Measurements from ENCODE around the gene FOXRED1. TPM values are rescaled to one million over a fixed set of nuclear protein-coding genes. Genes with fewer than 3 reads are reported as not detected.
"Not testable (repeated sequence)": the region's sequence is repeated elsewhere in the genome, so short reads cannot be mapped to it uniquely, and the experiment has no call there.

FOXRED1 gene
- total and polyA plus RNA-seq, 2 of the 4 experiments (the other 2 are of a cell fraction): 15.1 to 28.3 TPM

DNA sequence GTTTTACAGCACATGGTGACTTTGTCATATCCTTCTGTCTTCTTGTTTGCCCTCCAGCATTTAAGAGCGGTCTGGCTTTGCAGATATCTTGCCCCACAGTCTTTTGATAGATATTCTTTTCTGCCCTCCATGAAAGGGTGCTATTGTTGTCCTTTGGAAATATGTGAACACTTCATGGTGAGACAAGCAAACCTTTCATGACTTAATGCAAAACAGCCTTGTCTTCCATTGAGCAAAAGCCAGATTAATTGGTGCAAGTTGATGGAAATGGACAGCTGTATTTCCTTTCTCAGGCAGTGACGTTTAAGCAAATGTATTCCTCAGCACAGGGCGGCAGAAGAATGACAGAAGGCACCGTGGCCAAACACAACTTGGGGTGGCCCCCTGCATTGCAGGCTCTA, 39.3 kb downstream of the FOXRED1 start:
- dilution Hi-C loops (cut with HindIII; ENCODE audit: low sequenced_read_pairs, unreplicated experiment): no loop called here
- H3K4ac ChIP-seq (ENCODE audit: low read depth, low read length): no peak overlapping the region
- H4K91ac ChIP-seq (ENCODE audit: insufficient read depth, low read depth, low read length): no peak overlapping the region
- ChIA-PET CTCF (interaction anchor here (0.7 kb wide), 1 partner anchor 176 kb away, joined by 4 read pairs; no protein-coding TSS in a partner anchor), POLR2A (ENCODE audit: unreplicated experiment) (no interaction called here)
- intact Hi-C loops (cut with micrococcal nuclease): loop anchor here (10.0 kb wide), 1 partner anchor 1727 kb away; no protein-coding TSS in a partner anchor
- no peak overlapping the region for H3K9ac ChIP-seq (ENCODE audit: low read depth, low read length)
- H2AK5ac ChIP-seq (ENCODE audit: low read depth, low read length): no peak overlapping the region
- H2BK120ac ChIP-seq (ENCODE audit: low read depth, low read length): no peak overlapping the region
- H3K9me1 ChIP-seq (ENCODE audit: insufficient read depth, low read length): no peaks in the 10 kb centered on the region
- H3K27me3 ChIP-seq (ENCODE audit: control insufficient read depth, insufficient read depth, low read length): no peaks in the 10 kb centered on the region
- H2AFZ ChIP-seq (replicated peaks; ENCODE audit: low read length, poor library complexity): no peak overlapping the region
- in situ Hi-C loops (cut with MboI; ENCODE audit: low sequenced_read_pairs): loop anchor here (10.0 to 25.0 kb wide), 4 partner anchors 297 to 1029 kb away; no protein-coding TSS in a partner anchor
- H3K18ac ChIP-seq (ENCODE audit: low read depth, low read length): no peak overlapping the region
- peaks cover 5% of the 10 kb centered on the region; the same call in 1 of the 2 replicates for H3K4me1 ChIP-seq (ENCODE audit: control insufficient read depth, insufficient read depth, low read length)
- TF ChIP-seq BHLHE40 (IDR thresholded peaks at IDR 0.05; ENCODE audit: low read depth, low read length) (no peak), FOS (IDR thresholded peaks at IDR 0.05; ENCODE audit: low read depth, low read length) (no peak)
- TF ChIP-seq, protein P1, sequence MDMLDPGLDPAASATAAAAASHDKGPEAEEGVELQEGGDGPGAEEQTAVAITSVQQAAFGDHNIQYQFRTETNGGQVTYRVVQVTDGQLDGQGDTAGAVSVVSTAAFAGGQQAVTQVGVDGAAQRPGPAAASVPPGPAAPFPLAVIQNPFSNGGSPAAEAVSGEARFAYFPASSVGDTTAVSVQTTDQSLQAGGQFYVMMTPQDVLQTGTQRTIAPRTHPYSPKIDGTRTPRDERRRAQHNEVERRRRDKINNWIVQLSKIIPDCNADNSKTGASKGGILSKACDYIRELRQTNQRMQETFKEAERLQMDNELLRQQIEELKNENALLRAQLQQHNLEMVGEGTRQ (IDR thresholded peaks at IDR 0.05; ENCODE audit: low read depth, low read length): no peak
- H3K79me1 ChIP-seq (ENCODE audit: low read depth in 1 of 2, low read length in 2 of 2): peaks cover 8 to 17% of the 10 kb centered on the region in 2 experiments
- H2BK5ac ChIP-seq (ENCODE audit: low read depth, low read length, poor library complexity, severe bottlenecking): no peak overlapping the region
- no peak overlapping the region for H3K14ac ChIP-seq (replicated peaks; ENCODE audit: low read depth, low read length)
- no peak overlapping the region for H4K8ac ChIP-seq (ENCODE audit: low read depth in 2 of 2, low read length in 2 of 2)
- no peak overlapping the region for H2AK9ac ChIP-seq (replicated peaks; ENCODE audit: low read depth, low read length, poor library complexity)
- peaks cover 3% of the 10 kb centered on the region; the same call in 1 of the 2 replicates for H4K20me1 ChIP-seq (ENCODE audit: insufficient read depth, low read length)
- H2BK20ac ChIP-seq (ENCODE audit: low read depth, low read length): no peak overlapping the region
- no CpG with 5 or more reads among the region's 4 CpGs for WGBS, 2 experiments (ENCODE audit: extremely low coverage in 2 of 2, insufficient read length in 1 of 2)
- H3K27ac ChIP-seq (ENCODE audit: insufficient read depth, low read length): no peak overlapping the region
- BruUV-seq (replicated peaks): no TSS peak
- H2BK15ac ChIP-seq (ENCODE audit: low read depth, low read length): no peak overlapping the region
- H3K9me3 ChIP-seq (ENCODE audit: control insufficient read depth, insufficient read depth, low read length): no peaks in the 10 kb centered on the region
- DNase-seq (no peak), ATAC-seq (ENCODE audit: low read depth) (no peak)
- H4K5ac ChIP-seq (ENCODE audit: low read depth, low read length): no peak overlapping the region
- H3K4me2 ChIP-seq (ENCODE audit: low read depth, low read length): no peak overlapping the region
- H3K36me3 ChIP-seq (ENCODE audit: control insufficient read depth, insufficient read depth, low read length): peaks cover 4% of the 10 kb centered on the region; the same call in 1 of the 2 replicates
- H3K23ac ChIP-seq (ENCODE audit: low read depth, low read length): 0 out of 2 replicates have a peak overlapping the region, but pooled peaks have one; percentile 8
- no peak overlapping the region for H3K56ac ChIP-seq (ENCODE audit: extremely low read depth, insufficient read depth, low read length)
- H3K4me3 ChIP-seq (ENCODE audit: insufficient read depth, low read depth, low read length): no peak overlapping the region

DNA sequence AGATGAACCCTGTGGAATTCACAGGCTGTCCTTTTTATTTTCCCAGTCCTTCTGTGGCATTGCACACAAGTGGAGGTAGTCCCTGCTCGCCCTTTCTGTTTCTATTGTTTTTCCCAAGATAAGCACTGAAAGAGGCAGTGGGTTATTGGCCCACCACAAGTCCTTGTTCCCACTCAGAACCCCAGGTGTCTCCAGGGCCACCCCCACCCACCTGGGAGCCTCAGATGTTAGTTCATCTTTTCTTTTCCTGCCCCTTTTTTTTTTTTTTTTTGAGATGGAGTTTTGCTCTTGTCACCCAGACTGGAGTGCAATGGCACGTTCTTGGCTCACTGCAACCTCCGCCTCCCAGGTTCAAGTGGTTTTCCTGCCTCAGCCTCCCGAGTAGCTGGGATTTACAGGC, 39.8 kb downstream of the FOXRED1 start:
- peaks cover 7 to 12% of the 10 kb centered on the region in 2 experiments for H3K79me1 ChIP-seq (ENCODE audit: low read depth in 1 of 2, low read length in 2 of 2)
- H3K27ac ChIP-seq (ENCODE audit: insufficient read depth, low read length); H3K36me3 ChIP-seq (ENCODE audit: control insufficient read depth, insufficient read depth, low read length); POLR2A ChIA-PET (ENCODE audit: unreplicated experiment); H4K91ac ChIP-seq (ENCODE audit: insufficient read depth, low read depth, low read length); H3K4ac ChIP-seq (ENCODE audit: low read depth, low read length); H3K23ac ChIP-seq (ENCODE audit: low read depth, low read length); ATAC-seq (ENCODE audit: low read depth); H2BK15ac ChIP-seq (ENCODE audit: low read depth, low read length); H2AK5ac ChIP-seq (ENCODE audit: low read depth, low read length); H3K18ac ChIP-seq (ENCODE audit: low read depth, low read length); H3K9me3 ChIP-seq (ENCODE audit: control insufficient read depth, insufficient read depth, low read length); DNase-seq; H3K9ac ChIP-seq (ENCODE audit: low read depth, low read length); H2BK120ac ChIP-seq (ENCODE audit: low read depth, low read length); H3K4me3 ChIP-seq (ENCODE audit: insufficient read depth, low read depth, low read length); H3K56ac ChIP-seq (ENCODE audit: extremely low read depth, insufficient read depth, low read length); H3K9me1 ChIP-seq (ENCODE audit: insufficient read depth, low read length); H3K4me2 ChIP-seq (ENCODE audit: low read depth, low read length); H2AK9ac ChIP-seq (replicated peaks; ENCODE audit: low read depth, low read length, poor library complexity); H3K14ac ChIP-seq (replicated peaks; ENCODE audit: low read depth, low read length); H2BK20ac ChIP-seq (ENCODE audit: low read depth, low read length); dilution Hi-C loops (cut with HindIII; ENCODE audit: low sequenced_read_pairs, unreplicated experiment); H2BK5ac ChIP-seq (ENCODE audit: low read depth, low read length, poor library complexity, severe bottlenecking); H3K27me3 ChIP-seq (ENCODE audit: control insufficient read depth, insufficient read depth, low read length); H2AFZ ChIP-seq (replicated peaks; ENCODE audit: low read length, poor library complexity); H4K5ac ChIP-seq (ENCODE audit: low read depth, low read length); H3K4me1 ChIP-seq (ENCODE audit: control insufficient read depth, insufficient read depth, low read length); H4K20me1 ChIP-seq (ENCODE audit: insufficient read depth, low read length); BruUV-seq (replicated peaks); H4K8ac ChIP-seq (ENCODE audit: low read depth in 2 of 2, low read length in 2 of 2): not testable (repeated sequence)
- CTCF ChIA-PET: interaction anchor here (3.4 kb wide), 1 partner anchor 171 kb away, joined by 35 read pairs; no protein-coding TSS in a partner anchor
- intact Hi-C loops (cut with micrococcal nuclease) (loop anchor here (10.0 kb wide), 1 partner anchor 1726 kb away; no protein-coding TSS in a partner anchor), in situ Hi-C loops (cut with MboI; ENCODE audit: low sequenced_read_pairs) (loop anchor here (10.0 to 25.0 kb wide), 4 partner anchors 296 to 1029 kb away; no protein-coding TSS in a partner anchor)
- 100% methylated on average over 1 of the region's 4 CpGs; no CpG with 5 or more reads in 1 of the 2 experiments for WGBS, 2 experiments (ENCODE audit: extremely low coverage in 2 of 2, insufficient read length in 1 of 2)

Data from IMR-90 (cell line).